GM21381 (cell line): Measurements from ENCODE around the gene HK3.

Experiments
- ATAC-seq: cut with Tn5 transposase; IDR thresholded peaks from one replicate; pipeline ENCODE4 v1.9.1; 2021; ENCODE audit warnings: mild to moderate bottlenecking, moderate library complexity; ENCODE audit not compliant: unreplicated experiment

Gene HK3

DNA sequence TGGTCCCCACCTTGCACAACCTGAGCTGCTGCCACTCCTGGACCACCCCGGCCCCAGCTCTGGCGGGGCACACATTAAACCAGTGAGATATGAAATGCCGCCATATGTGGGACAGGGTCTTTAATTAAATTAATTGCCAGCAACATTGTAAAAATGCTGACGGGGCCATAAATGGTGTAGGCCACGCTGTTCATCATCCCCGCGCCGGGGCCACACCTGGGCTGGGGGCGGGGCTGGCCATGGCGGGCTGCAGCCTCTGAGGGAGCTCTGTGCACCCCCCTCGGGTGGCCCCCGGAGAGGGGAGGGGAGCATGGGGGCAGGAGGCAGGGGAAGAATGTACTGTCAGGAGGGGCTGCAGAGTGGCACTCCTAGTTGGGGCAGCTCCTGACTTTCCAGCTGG lies 47.8 kb downstream of the HK3 start:
- ATAC-seq, result no peak

- no peak for ATAC-seq
Measured at GRCh38 chr5:176850371-176851245, 48.5 kb downstream of the HK3 start.

- no peak for ATAC-seq
Measured at GRCh38 chr5:176849611-176850227, 49.4 kb downstream of the HK3 start.

- no peak for ATAC-seq
Measured at GRCh38 chr5:176848651-176849050, 50.5 kb downstream of the HK3 start.

- no peak for ATAC-seq
Measured at GRCh38 chr5:176847726-176848290, 51.3 kb downstream of the HK3 start.

DNA sequence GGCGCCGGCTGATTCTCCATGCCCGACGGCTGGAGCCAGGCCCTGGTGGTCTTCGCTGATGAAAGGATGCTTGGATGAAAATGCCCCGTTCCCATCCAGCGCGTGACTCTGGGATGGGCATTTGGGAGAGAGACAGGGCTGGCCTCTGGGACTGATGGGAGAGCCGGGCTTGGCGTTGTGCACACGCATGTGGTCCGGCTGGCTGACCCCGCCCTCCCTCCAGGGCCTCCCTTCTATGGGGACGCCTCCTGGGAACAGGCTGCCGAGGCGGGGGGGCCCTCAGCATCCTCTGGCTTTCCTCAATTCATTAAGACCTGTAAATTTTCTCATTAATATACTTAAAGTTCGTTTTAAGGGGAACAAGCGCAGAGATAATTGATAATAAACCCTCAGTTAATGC lies 52.0 kb downstream of the HK3 start:
- no peak for ATAC-seq

- no peak for ATAC-seq
Measured at GRCh38 chr5:176846335-176847140, 52.6 kb downstream of the HK3 start.

DNA sequence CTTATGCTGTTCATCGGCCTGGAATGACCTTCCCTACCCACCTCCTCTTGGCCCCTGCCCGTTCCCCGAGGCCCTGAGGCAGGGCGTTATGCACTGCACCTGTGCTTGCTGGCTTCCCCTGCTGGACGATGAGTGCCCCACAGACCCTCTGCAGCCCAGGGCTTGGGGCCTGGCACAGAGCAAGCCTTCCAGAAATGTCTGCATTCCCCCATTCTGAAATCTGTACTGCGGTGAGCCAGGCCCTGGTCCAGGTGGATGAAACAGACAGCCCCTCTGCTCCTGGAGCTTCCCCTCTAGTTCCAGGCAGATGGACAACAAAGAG lies 53.8 kb downstream of the HK3 start:
- no peak for ATAC-seq

DNA sequence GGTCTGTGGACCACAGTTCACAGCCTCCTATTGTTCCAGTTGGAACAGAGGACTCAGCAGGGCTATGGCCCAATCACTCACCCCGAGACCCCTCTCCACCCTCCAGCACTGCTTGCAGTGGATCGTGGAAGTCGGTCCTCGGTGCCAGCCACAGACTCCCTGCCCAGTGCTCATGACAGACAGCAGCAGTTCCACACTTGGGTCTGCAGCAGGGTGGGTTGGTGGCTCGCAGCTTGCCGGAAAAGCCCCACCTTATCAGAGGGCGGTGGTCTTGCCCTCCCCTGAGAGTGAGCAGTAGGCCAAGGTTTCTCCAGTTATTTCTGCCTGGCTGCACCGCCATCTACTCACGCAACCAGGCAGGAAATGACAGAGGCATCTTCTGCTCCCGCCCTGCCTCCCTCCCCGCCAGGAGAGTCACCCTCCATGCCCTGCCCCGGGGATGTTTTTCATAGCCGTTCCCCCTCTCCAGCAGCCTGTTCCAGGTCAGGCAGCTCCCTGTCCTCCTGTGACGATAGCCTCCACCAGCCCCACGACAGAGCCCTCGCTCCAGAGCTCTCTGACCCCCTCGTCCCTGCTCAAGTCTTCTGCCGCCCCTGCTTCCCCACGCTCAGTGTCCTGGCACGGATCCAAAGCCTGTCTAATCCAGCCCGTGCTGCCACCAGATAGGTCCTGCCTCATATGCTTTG lies 54.3 kb downstream of the HK3 start:
- ATAC-seq, result no peak

GRCh38 chr5:176844281-176844680 lies 54.9 kb downstream of the HK3 start:
- ATAC-seq, result no peak

- no peak for ATAC-seq
Measured at GRCh38 chr5:176843673-176844072, 55.5 kb downstream of the HK3 start.

- no peak for ATAC-seq
Measured at GRCh38 chr5:176837707-176838115, 61.4 kb downstream of the HK3 start.

DNA sequence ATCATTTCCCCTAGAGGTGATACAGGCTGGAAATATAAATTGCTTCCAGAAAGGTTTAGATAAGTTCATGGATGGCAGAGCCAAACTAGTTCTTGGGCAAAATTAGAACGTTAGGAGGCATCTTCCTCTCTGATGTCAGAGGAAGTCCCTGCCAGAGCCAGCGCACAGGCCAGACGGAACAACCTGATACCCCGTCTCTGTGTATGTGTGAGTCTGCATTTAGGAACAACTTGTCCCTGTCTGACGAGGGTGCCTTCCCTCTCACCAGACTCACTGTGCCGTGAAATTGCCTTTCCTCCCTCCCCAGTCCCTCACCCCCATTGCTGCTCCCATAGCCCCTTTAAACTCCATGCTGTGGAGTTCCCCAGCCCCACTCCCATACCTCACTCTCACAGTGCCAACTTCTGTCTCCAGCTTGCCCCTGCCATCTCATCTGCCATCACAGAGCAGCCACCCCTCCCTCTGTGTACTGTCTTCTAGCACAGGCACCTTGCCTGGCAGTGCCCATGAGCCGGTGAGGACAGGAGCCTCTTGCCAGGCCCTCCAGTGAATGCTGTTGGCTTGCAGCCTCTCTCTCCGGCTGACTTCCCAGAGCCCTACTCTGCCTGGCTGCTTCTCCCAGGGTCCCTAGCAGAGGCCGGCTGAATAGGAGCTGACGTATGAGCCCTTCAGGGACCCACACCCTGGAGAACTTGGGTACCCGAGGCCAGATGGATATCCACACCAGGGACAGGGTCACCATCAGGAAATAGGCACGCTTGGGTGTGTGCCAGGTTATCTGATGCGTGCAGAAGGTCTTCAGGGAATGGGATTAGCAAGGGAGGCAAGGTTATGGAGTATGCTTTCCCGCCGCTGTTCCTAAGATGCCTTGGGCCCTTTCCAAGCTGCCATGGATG lies 62.1 kb downstream of the HK3 start:
- ATAC-seq, result no peak

- ATAC-seq, result no peak
Measured at GRCh38 chr5:176835918-176836317, 63.2 kb downstream of the HK3 start.

DNA sequence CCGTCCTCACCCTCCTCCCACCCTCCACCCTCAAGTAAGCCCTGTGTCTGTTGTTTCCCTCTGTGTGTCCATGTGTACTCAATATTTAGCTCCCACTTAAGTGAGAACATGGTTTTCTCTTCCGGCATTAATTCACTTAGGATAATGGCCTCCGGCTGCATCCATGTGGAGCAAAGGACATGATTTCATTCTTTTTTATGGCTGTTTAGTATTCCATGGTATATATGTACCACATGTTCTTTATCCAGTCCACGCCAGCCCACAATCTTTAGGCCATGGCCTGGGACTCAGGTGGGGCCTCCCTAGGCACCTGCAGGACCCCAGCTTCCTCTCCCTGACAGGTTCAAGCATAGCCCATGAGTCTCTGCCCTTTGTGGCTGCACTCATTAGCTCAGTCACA lies 65.9 kb downstream of the HK3 start:
- ATAC-seq, result no peak

DNA sequence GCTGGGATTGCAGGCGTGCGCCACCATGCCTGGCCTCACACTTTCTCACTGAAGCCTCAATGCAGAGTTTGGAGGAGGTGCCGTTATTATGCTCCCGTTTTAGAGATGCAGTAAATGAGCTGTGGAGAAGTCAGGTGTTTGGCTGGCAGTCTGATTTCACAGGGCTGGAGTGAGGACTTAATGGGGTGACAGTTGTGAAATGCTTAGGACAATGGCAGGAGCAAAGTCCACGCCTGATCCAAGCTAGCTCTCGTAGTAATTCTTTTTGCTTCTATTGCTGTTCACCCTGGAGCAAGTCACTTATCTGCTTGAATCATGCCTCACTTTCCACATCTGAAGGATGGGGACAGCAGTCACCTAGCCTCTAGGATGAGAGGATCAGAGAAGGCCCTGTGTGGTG lies 67.0 kb downstream of the HK3 start:
- no peak for ATAC-seq

- ATAC-seq, result no peak
Measured at GRCh38 chr5:176831425-176831824, 67.7 kb downstream of the HK3 start.

- no peak for ATAC-seq
Measured at GRCh38 chr5:176830995-176831423, 68.1 kb downstream of the HK3 start.
